Kidney (tissue), 14 donors: ENCODE data around the gene SEMA3E. TPM values are rescaled to one million over a fixed set of nuclear protein-coding genes. Genes with fewer than 3 reads are reported as not detected.
A peak's percentile ranks its signal among the peaks of the same experiment; 100 is the strongest.

Experiments
- DNase-seq, 5 donors: peaks; one replicate each; pipeline ENCODE4 v3.0.0-alpha.2; 2013 to 2020
- FAIRE-seq: peaks from 2 replicates; lab custom pipeline; 2012; peaks lifted over from hg19 to GRCh38; lab: Jason Lieb, UNC
- H3K27ac ChIP-seq, 2 donors: one replicate each; pipeline ENCODE4 v1.7.0; 2013; ENCODE audit warnings: low read depth in 2 of 2, low read length in 2 of 2, inconsistent platforms in 1 of 2
- H3K27me3 ChIP-seq: one replicate; pipeline ENCODE4 v1.7.1; 2013; ENCODE audit warnings: low read length, inconsistent platforms; ENCODE audit not compliant: control insufficient read depth, insufficient read depth
- H3K36me3 ChIP-seq, 3 donors: one replicate each; pipeline versions ENCODE4 v1.7.0 to v1.7.1; 2013; ENCODE audit warnings: low read length in 3 of 3, control low read depth in 1 of 3, inconsistent platforms in 1 of 3; ENCODE audit not compliant: insufficient read depth in 3 of 3, control insufficient read depth in 2 of 3
- H3K4me1 ChIP-seq, 3 donors: one replicate each; pipeline versions ENCODE4 v1.7.0 to v1.7.1; 2013; ENCODE audit warnings: low read length in 3 of 3, inconsistent platforms in 1 of 3, low read depth in 1 of 3; ENCODE audit not compliant: control insufficient read depth in 2 of 3, insufficient read depth in 2 of 3
- H3K4me3 ChIP-seq, 3 donors: one replicate each; pipeline versions ENCODE4 v1.7.0 to v1.8.1; 2013; ENCODE audit warnings: low read length in 3 of 3, control low read depth in 1 of 3, inconsistent platforms in 1 of 3
- H3K9ac ChIP-seq, 3 donors: one replicate each; pipeline versions ENCODE4 v1.7.0 to v1.7.1; 2013; ENCODE audit warnings: low read length in 3 of 3, control low read depth in 1 of 3, inconsistent platforms in 1 of 3
- H3K9me3 ChIP-seq, 3 donors: one replicate each; pipeline versions ENCODE4 v1.7.0 to v1.7.1; 2013; ENCODE audit warnings: low read length in 3 of 3, control low read depth in 1 of 3, inconsistent platforms in 1 of 3; ENCODE audit not compliant: control insufficient read depth in 2 of 3, insufficient read depth in 1 of 3
- CTCF ChIP-seq: IDR thresholded peaks from 3 replicates; pipeline ENCODE4 v1.5.1; 2012; ENCODE audit warnings: mild to moderate bottlenecking, moderate library complexity, borderline replicate concordance; ENCODE audit not compliant: insufficient read depth; ENCODE audit errors: extremely low read depth
- intact Hi-C: fragments of 100-400 bp; cut with DNase I; formaldehyde crosslinking; loops from one replicate; pipeline ENCODE4 v1.11.1; 2022
- polyA plus RNA-seq: library from polyadenylated mRNA; stranded (reverse); fragments of 350-450 nt; fragmentation: Illumina TruSeq; extraction: RNeasy Lipid Tissue Mini Kit (QIAGEN cat#74804); gene quantifications from one replicate; pipeline ENCODE4 v1.2.3, GENCODE V29; 2014; ENCODE audit warnings: low read depth, low replicate concordance; ENCODE audit not compliant: insufficient read depth
- total RNA-seq: library from RNA; stranded (reverse); fragmentation: NEBNext Ultra II Directional; extraction: Animal tissue kit (Norgen Biotek cat#: 25700); gene quantifications from one replicate; pipeline ENCODE4 v1.2.1, GENCODE V29; 2021
- donor health status: control.
- donor health status: control.
- donor health status: control.
- donor health status: control.
- donor health status: control.
- donor health status: DM: yes; HTN: yes; CAD: no.
- donor health status: Normal renal cell carcinoma (clear cell type).

Gene SEMA3E
- total and polyA plus RNA-seq, 2 donors from 2014 or later = 0.15 to 1.1 TPM

- Histone ChIP-seq H3K4me3 (no peak overlapping the region), H3K9me3 (no peaks in the 10 kb centered on the region), H3K27me3 (no peaks in the 10 kb centered on the region), H3K27ac (no peak overlapping the region), H3K4me1 (no peaks in the 10 kb centered on the region), H3K36me3 (no peaks in the 10 kb centered on the region), H3K9ac (no peak overlapping the region)
- no peak for TF ChIP-seq CTCF
- DNase-seq (no peak), FAIRE-seq (no peak)
- intact Hi-C loops = no loop called here
Measured at GRCh38 chr7:83531766-83532165, 117.2 kb downstream of the SEMA3E start.

DNA sequence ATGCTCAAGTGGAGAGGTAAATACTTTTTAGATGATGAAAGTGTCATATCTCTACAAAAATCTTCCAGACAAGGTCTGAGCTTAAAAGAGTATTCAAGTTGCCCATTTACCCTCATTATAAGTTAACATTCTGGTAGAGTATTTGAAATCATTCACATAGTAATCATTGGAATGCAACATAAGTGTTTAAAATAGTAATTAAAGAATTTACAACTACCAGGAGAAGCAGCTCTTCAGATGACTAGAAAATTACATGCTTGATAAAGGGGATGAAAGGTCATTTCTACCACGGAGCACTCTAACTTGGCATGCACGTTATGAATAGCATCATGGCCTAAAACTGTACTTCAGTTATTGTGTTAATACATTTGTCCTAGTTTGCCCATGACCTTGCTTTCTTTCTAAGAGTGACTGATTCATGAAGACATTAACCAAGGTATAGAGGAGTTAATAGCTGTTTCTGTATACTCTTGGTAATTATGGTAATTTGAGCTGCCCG is 120.0 kb downstream of the SEMA3E start:
- no peaks in the 10 kb centered on the region for H3K4me1 ChIP-seq
- FAIRE-seq (no peak), DNase-seq (no peak)
- no peak overlapping the region for H3K4me3 ChIP-seq
- TF ChIP-seq CTCF = no peak
- H3K36me3 ChIP-seq = no peaks in the 10 kb centered on the region
- H3K9ac ChIP-seq = no peak overlapping the region
- no peaks in the 10 kb centered on the region for H3K27me3 ChIP-seq
- no peaks in the 10 kb centered on the region for H3K9me3 ChIP-seq
- no peak overlapping the region for H3K27ac ChIP-seq
- intact Hi-C loops = no loop called here

- Histone ChIP-seq H3K9me3 (no peaks in the 10 kb centered on the region), H3K27ac (no peak overlapping the region), H3K4me3 (no peak overlapping the region), H3K36me3 (no peaks in the 10 kb centered on the region), H3K9ac (no peak overlapping the region), H3K27me3 (no peaks in the 10 kb centered on the region), H3K4me1 (no peaks in the 10 kb centered on the region)
- DNase-seq (peak in 2 of 5 donors; percentile 30 to 38), FAIRE-seq (no peak)
- TF ChIP-seq CTCF = no peak
- intact Hi-C loops = no loop called here
Measured at GRCh38 chr7:83524277-83525075, 124.5 kb downstream of the SEMA3E start.
